Measurements from ENCODE around the gene DYNLL1.
"Not testable (repeated sequence)": the region's sequence is repeated elsewhere in the genome, so short reads cannot be mapped to it uniquely, and the experiment has no call there.

DYNLL1 gene

GRCh38 chr12:120475643-120476042, 20.3 kb upstream of the DYNLL1 start:
- DNase-seq (ENCODE audit: extremely low read depth, low read depth): no peak
- TF ChIP-seq CTCF (IDR thresholded peaks at IDR 0.05; ENCODE audit: low read depth, low read length): no peak

GRCh38 chr12:120479458-120479857, 16.5 kb upstream of the DYNLL1 start:
- DNase-seq (ENCODE audit: extremely low read depth, low read depth): no peak
- TF ChIP-seq CTCF (IDR thresholded peaks at IDR 0.05; ENCODE audit: low read depth, low read length): no peak

GRCh38 chr12:120480211-120480610, 15.7 kb upstream of the DYNLL1 start:
- DNase-seq (ENCODE audit: extremely low read depth, low read depth): no peak
- no peak for TF ChIP-seq CTCF (IDR thresholded peaks at IDR 0.05; ENCODE audit: low read depth, low read length)

- no peak for DNase-seq (ENCODE audit: extremely low read depth, low read depth)
- TF ChIP-seq CTCF (IDR thresholded peaks at IDR 0.05; ENCODE audit: low read depth, low read length): no peak
These were observed 14.7 kb upstream of the DYNLL1 start for GRCh38 chr12:120481022-120481767.

GRCh38 chr12:120483621-120484020, 12.3 kb upstream of the DYNLL1 start:
- DNase-seq (ENCODE audit: extremely low read depth, low read depth): no peak
- TF ChIP-seq CTCF (IDR thresholded peaks at IDR 0.05; ENCODE audit: low read depth, low read length): no peak

GRCh38 chr12:120485961-120486881, 9.7 kb upstream of the DYNLL1 start:
- TF ChIP-seq CTCF (IDR thresholded peaks at IDR 0.05; ENCODE audit: low read depth, low read length): no peak

GRCh38 chr12:120487552-120487951, 8.4 kb upstream of the DYNLL1 start:
- not testable (repeated sequence) for DNase-seq (ENCODE audit: extremely low read depth, low read depth)

More at GRCh38 chr12:120485961-120486881, 9.7 kb upstream of the DYNLL1 start:
- no peak for DNase-seq (ENCODE audit: extremely low read depth, low read depth)
